Trophoblast cell (in vitro differentiated cells and primary cell): ENCODE results near the gene TCTN1.

Experiments used
- DNase-seq, 2 donors: peaks; one replicate each; pipeline ENCODE4 v3.0.0-alpha.2; 2016
- H2AFZ ChIP-seq: 2 replicates; pipeline ENCODE4 v1.6.1; 2013; ENCODE audit warnings: low read length, moderate library complexity, mild to moderate bottlenecking; ENCODE audit not compliant: insufficient read depth, poor library complexity
- H2AK5ac ChIP-seq: 2 replicates; pipeline ENCODE4 v1.6.1; 2013; ENCODE audit warnings: mild to moderate bottlenecking, low read length
- H2BK120ac ChIP-seq: 2 replicates; pipeline ENCODE4 v1.6.1; 2013; ENCODE audit warnings: low read length, mild to moderate bottlenecking, moderate library complexity; ENCODE audit not compliant: insufficient read depth, poor library complexity
- H2BK12ac ChIP-seq: 2 replicates; pipeline ENCODE4 v1.6.1; 2013; ENCODE audit warnings: mild to moderate bottlenecking, low read length, moderate library complexity
- H2BK5ac ChIP-seq: 2 replicates; pipeline ENCODE4 v1.6.1; 2013; ENCODE audit warnings: low read length, low read depth, moderate library complexity, mild to moderate bottlenecking; ENCODE audit not compliant: poor library complexity
- H3K14ac ChIP-seq: 2 replicates; pipeline ENCODE4 v1.6.1; 2013; ENCODE audit warnings: mild to moderate bottlenecking, low read length
- H3K18ac ChIP-seq: 2 replicates; pipeline ENCODE4 v1.6.1; 2013; ENCODE audit warnings: mild to moderate bottlenecking, low read length
- H3K23ac ChIP-seq: 2 replicates; pipeline ENCODE4 v1.6.1; 2013; ENCODE audit warnings: low read length
- H3K27ac ChIP-seq: 2 replicates; pipeline ENCODE4 v1.5.1; 2013; ENCODE audit warnings: low read depth, mild to moderate bottlenecking, inconsistent platforms, low read length, moderate library complexity
- H3K27me3 ChIP-seq: 2 replicates; pipeline ENCODE4 v1.6.1; 2013; ENCODE audit warnings: inconsistent platforms, mild to moderate bottlenecking, low read length, moderate library complexity; ENCODE audit not compliant: insufficient read depth
- H3K36me3 ChIP-seq, 2 experiments: 1 replicate in 1 of 2; 2 replicates in 1 of 2; pipeline ENCODE4 v1.6.1; 2013; ENCODE audit warnings: low read length in 2 of 2, mild to moderate bottlenecking in 2 of 2, moderate library complexity in 1 of 2; ENCODE audit not compliant: insufficient read depth in 2 of 2, control insufficient read depth in 1 of 2
- H3K4ac ChIP-seq: 2 replicates; pipeline ENCODE4 v1.6.1; 2013; ENCODE audit warnings: low read depth, mild to moderate bottlenecking, low read length, moderate library complexity
- H3K4me1 ChIP-seq, 2 experiments: 1 replicate in 1 of 2; 2 replicates in 1 of 2; pipeline ENCODE4 v1.6.1; 2013; ENCODE audit warnings: low read length in 2 of 2, mild to moderate bottlenecking in 2 of 2, moderate library complexity in 1 of 2; ENCODE audit not compliant: insufficient read depth in 2 of 2, control insufficient read depth in 1 of 2
- H3K4me2 ChIP-seq: 2 replicates; pipeline ENCODE4 v1.6.1; 2013; ENCODE audit warnings: inconsistent platforms, mild to moderate bottlenecking, low read length, moderate library complexity
- H3K4me3 ChIP-seq: 2 replicates; pipeline ENCODE4 v1.5.1; 2013; ENCODE audit warnings: mild to moderate bottlenecking, low read depth, low read length, inconsistent platforms
- H3K79me1 ChIP-seq: one replicate; pipeline ENCODE4 v1.6.1; 2013; ENCODE audit warnings: low read length
- H3K79me2 ChIP-seq: 2 replicates; pipeline ENCODE4 v1.6.1; 2013; ENCODE audit warnings: low read length, mild to moderate bottlenecking; ENCODE audit not compliant: control insufficient read depth, insufficient read depth, poor library complexity
- H3K9ac ChIP-seq: 2 replicates; pipeline ENCODE4 v1.6.1; 2013; ENCODE audit warnings: mild to moderate bottlenecking, low read length
- H3K9me3 ChIP-seq: 2 replicates; pipeline ENCODE4 v1.6.1; 2013; ENCODE audit warnings: low read depth, mild to moderate bottlenecking, control low read depth, inconsistent platforms, low read length; ENCODE audit not compliant: insufficient read depth
- H4K12ac ChIP-seq: 2 replicates; pipeline ENCODE4 v1.6.1; 2013; ENCODE audit warnings: low read depth, mild to moderate bottlenecking, low read length, moderate library complexity
- H4K8ac ChIP-seq: 2 replicates; pipeline ENCODE4 v1.6.1; 2013; ENCODE audit warnings: low read depth, mild to moderate bottlenecking, low read length, moderate library complexity
- H4K91ac ChIP-seq: one replicate; pipeline ENCODE4 v1.6.1; 2013; ENCODE audit warnings: low read depth, mild to moderate bottlenecking, low read length, moderate library complexity
- WGBS: extraction: QIAGEN DNeasy Blood & Tissue Kit; methylation state at CpG from one replicate; pipeline ENCODE4 v1.1.7; 2013; ENCODE audit warnings: missing lambda C conversion rate; ENCODE audit not compliant: insufficient read length, insufficient coverage; ENCODE audit errors: extremely low coverage; 5-methylcytosine and 5-hydroxymethylcytosine counted together

TCTN1 gene

DNA sequence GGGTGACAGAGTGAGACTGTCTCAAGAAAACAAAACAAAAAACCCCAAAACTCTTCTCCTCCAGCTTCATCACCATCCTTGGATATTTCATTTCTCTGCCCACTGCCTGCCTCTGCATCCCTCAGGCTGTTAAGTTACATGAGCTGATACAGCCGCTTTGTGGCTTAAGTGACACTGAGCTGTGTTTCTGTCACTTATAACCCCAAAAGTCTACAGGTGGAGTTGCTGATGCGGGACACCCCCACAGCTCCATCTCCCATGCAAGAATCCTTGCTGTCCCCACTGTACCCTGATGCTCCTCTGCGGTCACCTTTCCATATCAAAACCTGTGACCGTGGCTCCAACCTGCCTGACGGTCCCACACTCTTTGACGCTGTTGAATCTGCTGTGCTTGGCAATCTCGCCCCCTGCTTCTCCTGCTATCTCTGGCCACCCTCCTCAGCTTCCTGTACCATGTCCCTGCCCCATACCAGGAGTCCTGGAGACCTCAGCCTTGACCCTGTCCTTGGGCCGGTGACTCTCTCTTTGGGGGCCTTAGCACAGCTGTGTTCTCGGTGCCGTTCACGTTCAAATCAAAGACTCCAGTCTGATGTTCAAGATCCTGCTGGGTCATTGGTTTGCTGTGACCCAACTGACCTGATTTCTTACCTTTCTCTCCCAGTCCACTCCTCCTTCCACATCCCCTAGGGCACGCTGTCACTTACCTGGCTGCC is 54.7 kb downstream of the TCTN1 start:
- Histone ChIP-seq H3K18ac (no peak overlapping the region), H2BK5ac (no peak overlapping the region), H3K4me3 (no peak overlapping the region), H3K36me3 (no peaks in the 10 kb centered on the region), H3K27ac (no peak overlapping the region), H3K79me2 (no peaks in the 10 kb centered on the region), H3K9me3 (no peaks in the 10 kb centered on the region), H4K12ac (no peak overlapping the region), H4K8ac (no peak overlapping the region), H2AK5ac (no peak overlapping the region), H3K14ac (no peak overlapping the region), H2AFZ (no peak overlapping the region), H3K23ac (no peak overlapping the region), H3K9ac (no peak overlapping the region), H3K4me2 (no peak overlapping the region), H3K79me1 (no peaks in the 10 kb centered on the region), H3K27me3 (no peaks in the 10 kb centered on the region), H3K4me1 (no peaks in the 10 kb centered on the region), H2BK120ac (no peak overlapping the region), H4K91ac (no peak overlapping the region), H2BK12ac (no peak overlapping the region), H3K4ac (no peak overlapping the region)
- no peak for DNase-seq
- no CpG with 5 or more reads among the region's 12 CpGs for WGBS

GRCh38 chr12:110669193-110669502 is 55.2 kb downstream of the TCTN1 start:
- Histone ChIP-seq H4K91ac (no peak overlapping the region), H2BK12ac (no peak overlapping the region), H3K36me3 (no peaks in the 10 kb centered on the region), H4K12ac (no peak overlapping the region), H3K18ac (no peak overlapping the region), H4K8ac (no peak overlapping the region), H2AFZ (no peak overlapping the region), H2BK5ac (no peak overlapping the region), H3K4me2 (no peak overlapping the region), H3K23ac (no peak overlapping the region), H3K4me1 (no peaks in the 10 kb centered on the region), H3K14ac (no peak overlapping the region), H3K9me3 (no peaks in the 10 kb centered on the region), H2BK120ac (no peak overlapping the region), H3K9ac (no peak overlapping the region), H2AK5ac (no peak overlapping the region), H3K4ac (no peak overlapping the region), H3K27ac (no peak overlapping the region), H3K27me3 (no peaks in the 10 kb centered on the region), H3K4me3 (no peak overlapping the region), H3K79me1 (no peaks in the 10 kb centered on the region), H3K79me2 (no peaks in the 10 kb centered on the region)
- WGBS = no CpG with 5 or more reads among the region's 5 CpGs
- no peak for DNase-seq

DNA sequence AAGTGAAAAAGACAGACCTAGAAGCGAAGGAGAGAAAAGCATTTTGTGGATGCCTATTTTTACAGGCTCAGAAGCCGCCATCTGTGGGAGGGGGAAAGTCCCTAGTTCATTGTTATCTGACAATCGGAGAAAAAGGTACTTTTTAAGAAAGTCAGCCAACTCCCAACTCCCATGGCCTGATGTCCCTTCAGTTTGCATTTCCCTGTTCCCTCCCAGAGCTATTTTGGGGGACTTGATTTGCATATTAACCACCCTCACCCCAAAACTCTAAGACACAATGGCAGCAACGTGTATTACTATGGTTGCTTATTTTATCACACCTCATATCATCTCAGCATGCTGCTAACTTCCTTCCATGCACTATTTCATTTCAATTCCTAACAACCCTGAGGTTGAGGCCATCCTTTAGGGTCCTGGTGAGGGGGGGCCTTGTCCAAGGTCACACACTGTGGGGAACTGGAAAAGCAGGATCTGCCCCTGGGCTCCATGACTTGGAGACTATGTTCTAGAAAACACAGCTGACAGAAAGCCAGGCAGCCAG is 56.3 kb downstream of the TCTN1 start:
- H4K12ac ChIP-seq = no peak overlapping the region
- no peak overlapping the region for H2AK5ac ChIP-seq
- H3K18ac ChIP-seq = no peak overlapping the region
- no peaks in the 10 kb centered on the region for H3K79me1 ChIP-seq
- H3K79me2 ChIP-seq = no peaks in the 10 kb centered on the region
- no peak overlapping the region for H2BK12ac ChIP-seq
- no peak overlapping the region for H4K8ac ChIP-seq
- H3K4me2 ChIP-seq = no peak overlapping the region
- no peak overlapping the region for H3K27ac ChIP-seq
- H4K91ac ChIP-seq = no peak overlapping the region
- H3K23ac ChIP-seq = no peak overlapping the region
- DNase-seq = no peak
- H3K36me3 ChIP-seq = no peaks in the 10 kb centered on the region
- no peaks in the 10 kb centered on the region for H3K27me3 ChIP-seq
- WGBS = no CpG with 5 or more reads among the region's 4 CpGs
- no peaks in the 10 kb centered on the region for H3K4me1 ChIP-seq
- H3K4ac ChIP-seq = no peak overlapping the region
- no peak overlapping the region for H2BK5ac ChIP-seq
- H3K4me3 ChIP-seq = no peak overlapping the region
- H2AFZ ChIP-seq = no peak overlapping the region
- no peaks in the 10 kb centered on the region for H3K9me3 ChIP-seq
- H2BK120ac ChIP-seq = no peak overlapping the region
- no peak overlapping the region for H3K14ac ChIP-seq
- H3K9ac ChIP-seq = no peak overlapping the region

GRCh38 chr12:110676171-110676570 is 62.2 kb downstream of the TCTN1 start:
- no peaks in the 10 kb centered on the region for H3K79me2 ChIP-seq
- H3K4ac ChIP-seq = no peak overlapping the region
- H3K27me3 ChIP-seq = no peaks in the 10 kb centered on the region
- no peak overlapping the region for H3K18ac ChIP-seq
- H2AFZ ChIP-seq = no peak overlapping the region
- H3K4me3 ChIP-seq = no peak overlapping the region
- no peak overlapping the region for H3K27ac ChIP-seq
- no peaks in the 10 kb centered on the region for H3K36me3 ChIP-seq
- H3K9me3 ChIP-seq = no peaks in the 10 kb centered on the region
- no peak for DNase-seq
- H2BK120ac ChIP-seq = no peak overlapping the region
- no peaks in the 10 kb centered on the region for H3K4me1 ChIP-seq
- H3K14ac ChIP-seq = no peak overlapping the region
- no peak overlapping the region for H4K12ac ChIP-seq
- H4K91ac ChIP-seq = no peak overlapping the region
- H3K23ac ChIP-seq = no peak overlapping the region
- H2BK12ac ChIP-seq = no peak overlapping the region
- H2BK5ac ChIP-seq = no peak overlapping the region
- H4K8ac ChIP-seq = no peak overlapping the region
- H3K79me1 ChIP-seq = no peaks in the 10 kb centered on the region
- H2AK5ac ChIP-seq = no peak overlapping the region
- no peak overlapping the region for H3K4me2 ChIP-seq
- WGBS = no CpG with 5 or more reads among the region's 4 CpGs
- H3K9ac ChIP-seq = no peak overlapping the region
